GM20000 (cell line): ENCODE measurements around the gene ASIC1.
A peak's percentile ranks its signal among the peaks of the same experiment; 100 is the strongest.

Experiments used
- DNase-seq: peaks from one replicate; pipeline ENCODE4 v3.0.0; 2012; ENCODE audit warnings: low spot score
- CTCF ChIP-seq: IDR thresholded peaks from 2 replicates; pipeline ENCODE4 v1.5.1; 2012; ENCODE audit warnings: mild to moderate bottlenecking, control low read depth; ENCODE audit errors: extremely low read depth, missing control alignments

ASIC1 gene

GRCh38 chr12:50120521-50120920 lies 63.1 kb downstream of the ASIC1 start:
- TF ChIP-seq CTCF = no peak
- DNase-seq = no peak

GRCh38 chr12:50120953-50121352 lies 63.6 kb downstream of the ASIC1 start:
- TF ChIP-seq CTCF = no peak
- DNase-seq = no peak

GRCh38 chr12:50121641-50122040 lies 64.2 kb downstream of the ASIC1 start:
- no peak for TF ChIP-seq CTCF
- DNase-seq = no peak

GRCh38 chr12:50123203-50123602 lies 65.8 kb downstream of the ASIC1 start:
- TF ChIP-seq CTCF = no peak
- no peak for DNase-seq

DNA sequence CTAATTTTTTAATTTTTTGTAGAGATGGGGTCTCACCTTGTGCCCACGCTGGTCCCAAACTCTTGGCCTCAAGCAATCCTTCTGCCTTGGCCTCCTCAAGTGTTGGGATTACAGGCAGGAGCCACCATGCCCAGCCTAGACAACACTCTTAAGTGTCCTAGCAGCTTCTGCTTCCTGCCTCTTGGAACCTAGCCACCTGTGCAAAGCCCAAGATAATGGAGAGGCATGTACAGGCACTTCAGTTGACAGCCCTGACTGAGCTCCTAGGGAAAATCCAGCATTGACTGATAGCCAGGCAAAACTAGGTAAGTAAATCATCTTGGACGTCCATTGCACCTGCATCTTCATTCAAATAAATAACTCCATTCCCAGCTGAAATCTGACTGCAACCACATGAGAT lies 70.2 kb downstream of the ASIC1 start:
- no peak for TF ChIP-seq CTCF
- DNase-seq = no peak

- DNase-seq = no peak
- no peak for TF ChIP-seq CTCF
These were observed 71.9 kb downstream of the ASIC1 start for GRCh38 chr12:50129290-50129689.

GRCh38 chr12:50132505-50133135 lies 75.2 kb downstream of the ASIC1 start:
- DNase-seq = peak; percentile 37
- peak; percentile 14 for TF ChIP-seq CTCF
